GM12878 (cell line): ENCODE results near the gene SORCS2. TPM values are rescaled to one million over a fixed set of nuclear protein-coding genes. Genes with fewer than 3 reads are reported as not detected.

Experiments
- ATAC-seq: fragments of 200-7000 bp; cut with Tn5 transposase; 3 replicates; pipeline ENCODE4 v1.9.1; 2020; ENCODE audit warnings: mild to moderate bottlenecking, moderate library complexity
- BruUV-seq: library from RNA; stranded (reverse); fragments of 400-500 nt; replicated peaks from 2 replicates; lab custom pipeline; 2021; lab: Mats Ljungman, UMichigan
- CTCF ChIA-PET: fragments of 300-600 bp; sonication (Branson Sonifier 250); formaldehyde crosslinking; extraction: SDS; loops from one replicate; lab custom pipeline; 2021; ENCODE audit warnings: inconsistent platforms; lab: Yijun Ruan, JAX
- POLR2A ChIA-PET: fragments of 350-600 bp; formaldehyde crosslinking; extraction: SDS; loops from one replicate; lab custom pipeline; 2021; ENCODE audit warnings: inconsistent platforms; lab: Charles Lee
- RAD21 ChIA-PET: fragments of 300-600 bp; sonication (Branson Sonifier 250); formaldehyde crosslinking; loops from one replicate; lab custom pipeline; 2023; ENCODE audit warnings: antibody characterized with exemption; ENCODE audit not compliant: unreplicated experiment; lab: Charles Lee
- SMC1A ChIA-PET: fragments of 300-600 bp; sonication (Branson Sonifier 250); formaldehyde crosslinking; loops from one replicate; lab custom pipeline; 2023; ENCODE audit not compliant: unreplicated experiment, uncharacterized antibody; lab: Charles Lee
- DNase-seq: peaks from one replicate; pipeline ENCODE4 v3.0.0-alpha.2; 2011; ENCODE audit warnings: low read depth, low spot score
- FAIRE-seq: peaks from 3 replicates; lab custom pipeline; 2011; peaks lifted over from hg19 to GRCh38; lab: Jason Lieb, UNC
- H2AFZ ChIP-seq: 2 replicates; pipeline ENCODE4 v1.6.0; 2011; ENCODE audit warnings: low read depth, low read length, control low read depth; ENCODE audit not compliant: control insufficient read depth
- H3K27ac ChIP-seq: 2 replicates; pipeline ENCODE4 v1.5.1; 2011; ENCODE audit warnings: control low read depth; ENCODE audit not compliant: control insufficient read depth, insufficient read depth
- H3K27me3 ChIP-seq, 2 experiments: replicated peaks in 1 of 2; 2 replicates each; pipeline versions ENCODE4 v1.6.0 to v1.6.1; 2011; ENCODE audit warnings: low read length in 1 of 2; ENCODE audit not compliant: control insufficient read depth in 2 of 2, insufficient read depth in 2 of 2
- H3K36me3 ChIP-seq, 2 experiments: 2 replicates each; pipeline ENCODE4 v1.5.1; 2011; ENCODE audit warnings: low read length in 1 of 2; ENCODE audit not compliant: control insufficient read depth in 2 of 2, insufficient read depth in 2 of 2
- H3K4me1 ChIP-seq: 2 replicates; pipeline ENCODE4 v1.6.1; 2011; ENCODE audit warnings: mild to moderate bottlenecking, low read length, moderate library complexity, mixed read lengths; ENCODE audit not compliant: control insufficient read depth, insufficient read depth
- H3K4me2 ChIP-seq: 2 replicates; pipeline ENCODE4 v1.6.0; 2011; ENCODE audit warnings: control low read depth; ENCODE audit not compliant: control insufficient read depth, insufficient read depth
- H3K4me3 ChIP-seq: fragments of 200-600 bp; sonication (generic); 2 replicates; pipeline ENCODE4 v1.5.1; 2016
- H3K79me2 ChIP-seq: 2 replicates; pipeline ENCODE4 v1.6.0; 2011; ENCODE audit warnings: low read length; ENCODE audit not compliant: control insufficient read depth, insufficient read depth
- H3K9ac ChIP-seq: 2 replicates; pipeline ENCODE4 v1.8.0; 2011; ENCODE audit warnings: low read length, control low read depth, mixed read lengths; ENCODE audit not compliant: control insufficient read depth, insufficient read depth
- H3K9me3 ChIP-seq: replicated peaks from 3 replicates; pipeline ENCODE4 v1.5.1; 2011; ENCODE audit warnings: mild to moderate bottlenecking, low read length; ENCODE audit not compliant: control insufficient read depth, insufficient read depth
- H4K20me1 ChIP-seq: 2 replicates; pipeline ENCODE4 v1.6.0; 2011; ENCODE audit not compliant: control insufficient read depth, insufficient read depth
- ATF7 ChIP-seq: fragments of 450-650 bp; IDR thresholded peaks from 2 replicates; pipeline ENCODE4 v1.6.1; 2016; ENCODE audit warnings: low read depth, mild to moderate bottlenecking
- BRCA1 ChIP-seq: IDR thresholded peaks from 2 replicates; pipeline ENCODE4 v1.6.1; 2011; ENCODE audit warnings: low read depth, low read length, improper control_type of control experiment
- E4F1 ChIP-seq: fragments of 450-650 bp; IDR thresholded peaks from 2 replicates; pipeline ENCODE4 v1.6.1; 2018; ENCODE audit warnings: borderline replicate concordance, mild to moderate bottlenecking; ENCODE audit not compliant: partially characterized antibody
- GABPA ChIP-seq: IDR thresholded peaks from 2 replicates; pipeline ENCODE4 v1.6.1; 2014; ENCODE audit warnings: antibody characterized with exemption, low read depth, mild to moderate bottlenecking, inconsistent platforms
- GATAD2B ChIP-seq: fragments of 450-650 bp; conservative IDR thresholded peaks from 2 replicates; pipeline ENCODE4 v1.6.1; 2017; ENCODE audit warnings: low read depth, mild to moderate bottlenecking, moderate library complexity
- IRF3 ChIP-seq: fragments of 450-650 bp; IDR thresholded peaks from 2 replicates; pipeline ENCODE4 v1.6.1; 2014; ENCODE audit warnings: mild to moderate bottlenecking
- JUND ChIP-seq: IDR thresholded peaks from 2 replicates; pipeline ENCODE4 v1.6.1; 2012; ENCODE audit warnings: low read depth, mild to moderate bottlenecking, low read length, improper control_type of control experiment, moderate library complexity
- MLLT1 ChIP-seq: fragments of 450-650 bp; IDR thresholded peaks from 2 replicates; pipeline ENCODE4 v1.6.1; 2016; ENCODE audit warnings: mild to moderate bottlenecking
- NFYB ChIP-seq: IDR thresholded peaks from 2 replicates; pipeline ENCODE4 v1.6.1; 2011; ENCODE audit warnings: low read depth, mild to moderate bottlenecking, low read length, improper control_type of control experiment, moderate library complexity; ENCODE audit not compliant: insufficient read depth
- RUNX3 ChIP-seq: IDR thresholded peaks from 2 replicates; pipeline ENCODE4 v1.6.1; 2012; ENCODE audit warnings: low read length, inconsistent platforms
- WGBS: methylation state at CpG from one replicate; pipeline ENCODE4 v1.1.6; 2016; ENCODE audit warnings: low lambda C conversion rate; ENCODE audit not compliant: insufficient replicate concordance, insufficient coverage; ENCODE audit errors: missing lambda C conversion rate; 5-methylcytosine and 5-hydroxymethylcytosine counted together
- in situ Hi-C: fragments of 300-500 bp; cut with MboI; formaldehyde crosslinking; loops from 9 replicates; pipeline ENCODE4 v1.14.3; 2018; ENCODE audit warnings: mixed read lengths
- intact Hi-C: fragments of 100-400 bp; cut with micrococcal nuclease; formaldehyde crosslinking; loops from one replicate; pipeline ENCODE4 v1.14.2; 2022; ENCODE audit not compliant: unreplicated experiment
- polyA plus RNA-seq, 11 experiments: library from polyadenylated mRNA; depleted of rRNA in 4 of 11; unstranded in 6 of 11; stranded (reverse) in 5 of 11; fragments of >200 nt; fragmentation: Nextera tagmentation in 4 of 11; fragmentation: Illumina TruSeq in 1 of 11; extraction: Ambion mirVana in 4 of 11; extraction: Trizol in 1 of 11; gene quantifications; 1 replicate in 1 of 11; 2 replicates in 10 of 11; pipeline versions ENCODE4 v1.2.1 to v1.2.3, GENCODE V29; 2011 to 2016; ENCODE audit warnings: inconsistent platforms in 2 of 11, missing spikeins in 2 of 11, low read depth in 1 of 11
- total RNA-seq, 4 experiments: library from RNA; depleted of rRNA in 3 of 4; stranded (reverse); fragments of >200 nt in 3 of 4; fragmentation: Illumina TruSeq in 1 of 4; extraction: Trizol in 1 of 4; gene quantifications; 2 replicates each; pipeline versions ENCODE4 v1.2.1 to v1.2.3, GENCODE V29; 2013 to 2021
- TF ChIP-seq, protein P1 (sequence below): IDR thresholded peaks from 2 replicates; pipeline ENCODE4 v1.6.1; 2011; ENCODE audit warnings: low read depth, mild to moderate bottlenecking, low read length, moderate library complexity, borderline replicate concordance; ENCODE audit errors: extremely low read depth
- TF ChIP-seq, protein P2 (sequence below): fragments of 150-350 bp; IDR thresholded peaks from 2 replicates; pipeline ENCODE4 v1.6.1; 2016; ENCODE audit warnings: low read depth, low read length

Gene SORCS2
- total and polyA plus RNA-seq, 10 of the 15 experiments (the other 5 are each of a cell fraction or from before 2014, with no cell fraction given) = 0.01 to 0.15 (median 0.05) TPM; not detected in 5

- TF ChIP-seq IRF3 (no peak), E4F1 (no peak), GATAD2B (no peak), NFYB (no peak), MLLT1 (no peak)
Observed at GRCh38 chr4:7693711-7694110, 501.4 kb downstream of the SORCS2 start (continued).

DNA sequence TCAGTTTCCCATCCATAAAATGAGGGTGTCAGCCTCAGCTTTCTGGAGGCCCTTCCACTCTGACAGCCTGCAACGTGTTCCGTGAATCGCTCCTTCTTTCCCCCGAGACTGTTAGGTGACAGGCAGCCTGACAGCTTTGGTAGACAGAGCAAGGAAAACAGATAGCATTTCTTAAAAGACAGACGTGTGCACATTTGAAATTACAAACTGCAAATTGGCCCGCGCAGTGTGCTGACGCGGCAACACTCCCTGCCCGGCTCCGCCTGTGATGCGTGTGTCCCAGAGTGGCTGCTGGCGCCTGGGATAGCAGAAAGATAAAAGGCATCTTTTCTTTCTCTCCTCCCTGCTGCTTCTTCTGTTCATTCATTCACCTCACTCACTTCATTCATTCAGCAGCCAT lies 502.0 kb downstream of the SORCS2 start:
- no TSS peak for BruUV-seq
- Histone ChIP-seq H3K9me3 (no peaks in the 10 kb centered on the region), H3K4me2 (no peak overlapping the region), H3K79me2 (no peaks in the 10 kb centered on the region), H3K27me3 (no peaks in the 10 kb centered on the region), H3K9ac (no peak overlapping the region), H2AFZ (no peak overlapping the region), H3K4me3 (no peak overlapping the region), H4K20me1 (no peaks in the 10 kb centered on the region), H3K27ac (no peak overlapping the region), H3K36me3 (no peaks in the 10 kb centered on the region), H3K4me1 (no peaks in the 10 kb centered on the region)
- no peak for ATAC-seq
- ChIA-PET CTCF (no interaction called here), SMC1A (no interaction called here), POLR2A (no interaction called here), RAD21 (no interaction called here)
- DNase-seq = no peak
- 58% methylated on average over 13 of the region's 13 CpGs for WGBS
- no peak for FAIRE-seq
- in situ Hi-C loops = no loop called here
- intact Hi-C loops = no loop called here
- TF ChIP-seq, protein P1, sequence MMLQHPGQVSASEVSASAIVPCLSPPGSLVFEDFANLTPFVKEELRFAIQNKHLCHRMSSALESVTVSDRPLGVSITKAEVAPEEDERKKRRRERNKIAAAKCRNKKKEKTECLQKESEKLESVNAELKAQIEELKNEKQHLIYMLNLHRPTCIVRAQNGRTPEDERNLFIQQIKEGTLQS = no peak
- TF ChIP-seq RUNX3 = no peak
- TF ChIP-seq ATF7 = no peak
- TF ChIP-seq BRCA1 = no peak
- TF ChIP-seq MLLT1 = no peak
- TF ChIP-seq JUND = no peak
- TF ChIP-seq GABPA = no peak
- TF ChIP-seq, protein P2, sequence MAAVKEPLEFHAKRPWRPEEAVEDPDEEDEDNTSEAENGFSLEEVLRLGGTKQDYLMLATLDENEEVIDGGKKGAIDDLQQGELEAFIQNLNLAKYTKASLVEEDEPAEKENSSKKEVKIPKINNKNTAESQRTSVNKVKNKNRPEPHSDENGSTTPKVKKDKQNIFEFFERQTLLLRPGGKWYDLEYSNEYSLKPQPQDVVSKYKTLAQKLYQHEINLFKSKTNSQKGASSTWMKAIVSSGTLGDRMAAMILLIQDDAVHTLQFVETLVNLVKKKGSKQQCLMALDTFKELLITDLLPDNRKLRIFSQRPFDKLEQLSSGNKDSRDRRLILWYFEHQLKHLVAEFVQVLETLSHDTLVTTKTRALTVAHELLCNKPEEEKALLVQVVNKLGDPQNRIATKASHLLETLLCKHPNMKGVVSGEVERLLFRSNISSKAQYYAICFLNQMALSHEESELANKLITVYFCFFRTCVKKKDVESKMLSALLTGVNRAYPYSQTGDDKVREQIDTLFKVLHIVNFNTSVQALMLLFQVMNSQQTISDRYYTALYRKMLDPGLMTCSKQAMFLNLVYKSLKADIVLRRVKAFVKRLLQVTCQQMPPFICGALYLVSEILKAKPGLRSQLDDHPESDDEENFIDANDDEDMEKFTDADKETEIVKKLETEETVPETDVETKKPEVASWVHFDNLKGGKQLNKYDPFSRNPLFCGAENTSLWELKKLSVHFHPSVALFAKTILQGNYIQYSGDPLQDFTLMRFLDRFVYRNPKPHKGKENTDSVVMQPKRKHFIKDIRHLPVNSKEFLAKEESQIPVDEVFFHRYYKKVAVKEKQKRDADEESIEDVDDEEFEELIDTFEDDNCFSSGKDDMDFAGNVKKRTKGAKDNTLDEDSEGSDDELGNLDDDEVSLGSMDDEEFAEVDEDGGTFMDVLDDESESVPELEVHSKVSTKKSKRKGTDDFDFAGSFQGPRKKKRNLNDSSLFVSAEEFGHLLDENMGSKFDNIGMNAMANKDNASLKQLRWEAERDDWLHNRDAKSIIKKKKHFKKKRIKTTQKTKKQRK = no peak
